OCI-LY1 (cell line): ENCODE data around the gene KCNJ4.

Source experiments
- H2AFZ ChIP-seq: fragments of 200-600 bp; sonication (generic), shearing (Covaris generic); 2 replicates; pipeline ENCODE4 v1.6.0; 2014; ENCODE audit warnings: antibody characterized with exemption, mild to moderate bottlenecking, low read length
- H3F3A ChIP-seq: fragments of 200-600 bp; sonication (generic), shearing (Covaris generic); 2 replicates; pipeline ENCODE4 v1.6.0; 2014; ENCODE audit warnings: mild to moderate bottlenecking, antibody characterized with exemption, low read length, moderate library complexity; ENCODE audit not compliant: insufficient read depth
- H3K27ac ChIP-seq: fragments of 200-600 bp; sonication (generic); 2 replicates; pipeline ENCODE4 v1.5.1; 2014; ENCODE audit warnings: low read length, mixed run types, mild to moderate bottlenecking, low read depth; ENCODE audit not compliant: poor library complexity, severe bottlenecking
- H3K27me3 ChIP-seq: fragments of 200-600 bp; sonication (generic); 2 replicates; pipeline ENCODE4 v1.6.0; 2014; ENCODE audit warnings: antibody characterized with exemption, mild to moderate bottlenecking, low read length, moderate library complexity; ENCODE audit not compliant: insufficient read depth
- H3K36me3 ChIP-seq: fragments of 200-600 bp; sonication (generic); 2 replicates; pipeline ENCODE4 v1.6.1; 2014; ENCODE audit warnings: mild to moderate bottlenecking, antibody characterized with exemption, low read length, moderate library complexity, mixed read lengths; ENCODE audit not compliant: insufficient read depth
- H3K4me1 ChIP-seq: fragments of 200-600 bp; sonication (generic); 2 replicates; pipeline ENCODE4 v1.5.1; 2014; ENCODE audit warnings: mild to moderate bottlenecking, low read length, moderate library complexity; ENCODE audit not compliant: insufficient read depth, severe bottlenecking
- H3K4me2 ChIP-seq: fragments of 200-600 bp; sonication (generic), shearing (Covaris generic); 2 replicates; pipeline ENCODE4 v1.6.1; 2014; ENCODE audit warnings: low read length
- H3K4me3 ChIP-seq: fragments of 200-600 bp; sonication (generic); 2 replicates; pipeline ENCODE4 v1.5.1; 2014; ENCODE audit warnings: low read length, low read depth, mild to moderate bottlenecking, mixed read lengths; ENCODE audit not compliant: poor library complexity, severe bottlenecking
- H3K79me2 ChIP-seq: fragments of 200-600 bp; shearing (Covaris generic); 2 replicates; pipeline ENCODE4 v1.6.1; 2016; ENCODE audit warnings: mixed run types, low read length, mixed read lengths; ENCODE audit not compliant: insufficient read depth
- H3K9ac ChIP-seq: fragments of 200-600 bp; sonication (generic), shearing (Covaris generic); 2 replicates; pipeline ENCODE4 v1.6.1; 2014; ENCODE audit warnings: mild to moderate bottlenecking, low read length, mixed read lengths
- H3K9me2 ChIP-seq: fragments of 200-600 bp; sonication (generic), shearing (Covaris generic); 2 replicates; pipeline ENCODE4 v1.6.1; 2014; ENCODE audit warnings: low read depth, mild to moderate bottlenecking, low read length, mixed read lengths
- H3K9me3 ChIP-seq: fragments of 200-600 bp; shearing (Covaris generic); 2 replicates; pipeline ENCODE4 v1.6.1; 2014; ENCODE audit warnings: low read length, mixed read lengths
- H4K20me1 ChIP-seq: fragments of 200-600 bp; sonication (generic), shearing (Covaris generic); 2 replicates; pipeline ENCODE4 v1.6.0; 2016; ENCODE audit warnings: mild to moderate bottlenecking, low read length; ENCODE audit not compliant: insufficient read depth
- CTCF ChIP-seq: fragments of 200-600 bp; sonication (generic), shearing (Covaris generic); IDR thresholded peaks from 2 replicates; pipeline ENCODE4 v1.5.1; 2017; ENCODE audit warnings: mild to moderate bottlenecking, antibody characterized with exemption, low read length, moderate library complexity, mixed read lengths
- EZH2 ChIP-seq: fragments of 200-600 bp; sonication (generic), shearing (Covaris generic); IDR thresholded peaks from 2 replicates; pipeline ENCODE4 v1.8.0; 2017; ENCODE audit warnings: borderline replicate concordance, mixed run types, mild to moderate bottlenecking, antibody characterized with exemption, low read length, moderate library complexity, mixed read lengths

The KCNJ4 gene

GRCh38 chr22:38489561-38490145 lies 34.7 kb upstream of the KCNJ4 start:
- Histone ChIP-seq H3K4me2 (no peak overlapping the region), H3K9me3 (no peaks in the 10 kb centered on the region), H3K27ac (no peak overlapping the region), H3K79me2 (no peaks in the 10 kb centered on the region), H2AFZ (no peak overlapping the region), H3F3A (peaks cover 5% of the 10 kb centered on the region; the same call in 1 of the 2 replicates), H3K4me1 (no peaks in the 10 kb centered on the region), H3K27me3 (no peaks in the 10 kb centered on the region), H3K9ac (no peak overlapping the region), H3K4me3 (no peak overlapping the region), H3K36me3 (peaks cover 98% of the 10 kb centered on the region), H3K9me2 (no peaks in the 10 kb centered on the region), H4K20me1 (peaks cover 3% of the 10 kb centered on the region; the same call in 1 of the 2 replicates)
- TF ChIP-seq EZH2 (no peak), CTCF (no peak)

- Histone ChIP-seq H3K4me1 (no peaks in the 10 kb centered on the region), H3F3A (peaks cover 6% of the 10 kb centered on the region; the same call in 1 of the 2 replicates), H3K4me3 (no peak overlapping the region), H3K27ac (no peak overlapping the region), H3K79me2 (no peaks in the 10 kb centered on the region), H3K9ac (no peak overlapping the region), H2AFZ (no peak overlapping the region), H3K4me2 (no peak overlapping the region), H3K27me3 (no peaks in the 10 kb centered on the region), H3K9me3 (no peaks in the 10 kb centered on the region), H3K9me2 (no peaks in the 10 kb centered on the region), H3K36me3 (peaks cover 98% of the 10 kb centered on the region), H4K20me1 (peaks cover 3% of the 10 kb centered on the region; the same call in 1 of the 2 replicates)
- TF ChIP-seq CTCF: no peak
- no peak for TF ChIP-seq EZH2
Measured at GRCh38 chr22:38489142-38489541, 34.1 kb upstream of the KCNJ4 start.

- peaks cover 3% of the 10 kb centered on the region; the same call in 1 of the 2 replicates for H4K20me1 ChIP-seq
Measured at GRCh38 chr22:38487946-38488345, 32.9 kb upstream of the KCNJ4 start.

More at GRCh38 chr22:38487946-38488345, 32.9 kb upstream of the KCNJ4 start:
- Histone ChIP-seq H3K4me3 (no peak overlapping the region), H3K27ac (no peak overlapping the region), H3K9ac (no peak overlapping the region), H2AFZ (no peak overlapping the region), H3K36me3 (peaks cover 98% of the 10 kb centered on the region), H3K9me2 (no peaks in the 10 kb centered on the region), H3K4me2 (no peak overlapping the region), H3K4me1 (no peaks in the 10 kb centered on the region), H3K9me3 (no peaks in the 10 kb centered on the region), H3F3A (peaks cover 9% of the 10 kb centered on the region; the same call in 1 of the 2 replicates), H3K27me3 (no peaks in the 10 kb centered on the region), H3K79me2 (no peaks in the 10 kb centered on the region)
- no peak for TF ChIP-seq CTCF
- no peak for TF ChIP-seq EZH2
